Measurements from ENCODE around the gene RCOR2.
A peak's percentile ranks its signal among the peaks of the same experiment; 100 is the strongest.
"Not testable (repeated sequence)": the region's sequence is repeated elsewhere in the genome, so short reads cannot be mapped to it uniquely, and the experiment has no call there.

Gene RCOR2

GRCh38 chr11:63876616-63877015 is 40.3 kb downstream of the RCOR2 start:
- DNase-seq: no peak

DNA sequence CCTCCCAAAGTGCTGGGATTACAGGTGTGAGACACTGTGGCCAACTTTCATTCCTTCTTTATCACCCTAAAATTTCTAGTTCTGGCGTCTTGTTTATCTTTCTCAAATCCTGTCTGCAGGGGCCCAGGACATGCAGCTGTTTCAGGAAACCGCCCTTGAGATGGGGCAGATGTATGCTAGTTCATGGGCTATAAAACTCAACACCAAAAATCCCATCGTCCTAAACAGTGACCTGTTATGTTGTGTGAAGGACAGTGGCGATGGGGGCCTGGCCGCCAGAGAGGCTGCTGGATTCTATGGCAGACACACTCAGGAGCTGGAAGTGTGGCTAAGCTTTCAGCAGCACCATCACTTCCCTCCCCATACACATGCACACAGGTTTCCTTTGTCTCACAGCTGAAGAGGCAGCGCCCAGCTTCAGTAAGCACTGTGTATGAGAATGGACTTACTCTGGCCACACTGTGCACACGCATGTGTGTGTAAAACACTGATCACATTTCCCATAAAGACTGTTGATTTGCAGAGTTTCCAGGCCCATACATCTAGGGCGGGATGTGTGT is 41.4 kb downstream of the RCOR2 start:
- DNase-seq: no peak

- DNase-seq: no peak
Measured at GRCh38 chr11:63874511-63874910, 42.5 kb downstream of the RCOR2 start.

- DNase-seq: peak in 1 of 2 donors; percentile 50
Measured at GRCh38 chr11:63873311-63873710, 43.7 kb downstream of the RCOR2 start.

- DNase-seq: no peak
Measured at GRCh38 chr11:63872800-63873197, 44.2 kb downstream of the RCOR2 start.

DNA sequence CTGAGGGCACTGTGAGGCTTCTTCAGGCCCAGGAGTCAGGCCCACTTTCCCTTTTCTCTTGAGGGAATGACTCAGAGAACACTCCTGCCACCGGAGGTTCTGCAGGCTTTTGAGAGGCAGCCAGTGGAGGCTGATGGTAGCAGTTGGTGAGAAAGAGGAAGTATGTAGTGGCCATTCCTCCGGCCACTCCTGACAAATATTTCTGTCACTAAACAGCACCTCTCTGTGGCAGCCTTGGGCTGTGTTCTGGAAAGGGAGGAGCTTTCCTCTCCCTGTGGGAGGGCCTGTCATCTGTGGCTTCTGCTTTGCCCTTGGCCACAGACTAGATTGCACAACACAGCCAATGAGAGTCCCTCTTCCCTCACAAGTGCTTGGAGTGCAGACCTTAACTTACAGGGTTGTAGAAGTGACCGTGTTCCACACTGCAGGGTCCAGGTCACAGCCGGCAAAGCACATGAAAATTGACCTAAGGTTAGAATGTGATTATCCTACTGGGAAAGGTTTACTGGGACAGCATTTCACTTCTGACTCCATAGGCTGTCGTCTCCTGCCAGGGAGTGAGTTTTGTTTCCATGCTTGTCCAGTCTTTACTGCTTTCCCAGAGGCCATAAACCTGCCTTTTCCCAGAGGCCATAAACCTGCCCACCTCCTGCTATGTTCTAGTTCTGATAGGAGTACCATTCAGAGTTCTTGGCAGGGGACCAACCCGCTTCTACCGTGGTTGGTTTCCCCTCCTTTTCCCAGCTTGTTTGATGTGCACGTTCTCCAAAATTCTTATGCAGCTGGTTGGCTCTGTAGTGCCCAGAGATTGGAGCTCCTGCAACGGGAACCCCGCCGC is 44.8 kb downstream of the RCOR2 start:
- DNase-seq: peak; percentile 93 to 99

DNA sequence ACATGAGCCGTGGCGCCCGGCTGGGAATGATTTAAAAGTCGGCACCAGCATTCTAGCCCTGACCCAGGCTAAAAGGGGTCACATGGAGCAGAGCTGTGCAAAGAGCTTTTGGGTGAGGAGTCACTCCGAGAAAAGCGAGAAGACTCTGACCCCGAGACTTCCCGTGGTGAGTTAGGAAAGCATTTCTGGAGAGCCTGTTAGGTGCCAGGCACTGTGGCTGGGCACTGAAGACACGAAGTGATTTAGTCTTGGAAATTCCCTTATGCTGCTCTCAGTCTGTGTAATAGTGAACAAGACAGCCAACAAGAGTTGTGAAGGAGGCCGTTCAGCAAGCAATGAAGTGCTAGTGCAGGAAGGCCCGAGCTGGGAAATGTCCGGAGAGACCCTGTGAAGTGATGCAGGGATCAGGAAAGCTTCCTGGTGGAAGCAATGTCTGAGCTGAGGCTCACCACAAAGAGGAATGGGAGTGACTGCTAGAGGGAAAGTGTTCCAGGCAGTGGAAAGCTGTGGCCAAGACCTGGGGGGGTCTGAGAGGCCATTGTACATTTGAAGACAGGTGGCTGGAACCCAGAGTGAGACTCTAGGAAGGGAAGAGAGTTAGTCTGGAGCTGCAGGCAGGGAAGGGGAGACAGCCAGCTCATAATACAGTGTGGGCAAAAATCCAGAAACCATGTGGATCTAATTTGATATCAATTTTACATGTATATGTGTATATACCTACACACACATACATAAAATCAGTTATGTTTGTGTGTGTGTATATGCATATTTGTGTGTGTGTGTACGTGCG is 46.4 kb downstream of the RCOR2 start:
- peak; percentile 51 to 68 for DNase-seq

DNA sequence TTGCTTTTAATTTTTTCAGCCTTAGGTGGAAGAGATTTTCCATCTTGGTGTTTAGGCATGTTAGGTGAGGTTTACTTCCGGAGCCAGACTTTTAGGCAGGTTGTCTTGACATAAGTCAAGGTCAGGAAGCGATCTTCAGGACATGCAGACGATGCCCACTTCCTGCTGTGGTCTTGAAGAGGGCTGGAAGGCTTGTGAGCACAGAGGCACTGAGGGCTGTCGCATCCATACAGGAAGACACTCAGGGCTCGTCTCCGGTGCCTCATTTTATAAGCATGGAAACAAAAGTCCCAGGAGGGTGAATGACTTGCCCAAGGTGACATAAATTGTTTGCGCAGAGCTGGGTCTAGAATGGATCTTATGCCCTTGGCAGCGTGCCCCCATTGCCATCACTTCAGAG is 47.3 kb downstream of the RCOR2 start:
- no peak for DNase-seq

DNA sequence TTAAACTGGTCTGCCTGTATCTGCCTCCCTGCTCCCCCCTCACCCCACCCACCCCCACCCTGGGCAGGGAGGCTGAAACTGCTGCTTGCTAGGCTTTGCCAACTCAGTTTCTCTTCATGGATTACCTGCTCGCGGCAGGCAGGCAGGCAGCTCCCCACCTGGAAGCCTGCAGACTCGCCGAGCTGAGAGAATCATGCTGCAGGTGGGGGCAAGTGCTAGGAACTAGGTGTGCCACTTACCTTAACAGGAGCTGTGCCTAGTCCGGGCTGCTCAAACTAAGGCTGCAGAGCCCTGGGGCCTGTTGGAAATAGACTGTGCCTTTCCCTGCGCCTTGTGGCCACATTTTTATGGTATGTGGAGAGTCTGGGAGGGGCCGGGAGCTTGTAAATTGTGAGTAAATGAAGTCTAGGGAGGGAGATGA is 47.8 kb downstream of the RCOR2 start:
- no peak for DNase-seq

- no peak for DNase-seq
Measured at GRCh38 chr11:63868399-63869064, 48.4 kb downstream of the RCOR2 start.

DNA sequence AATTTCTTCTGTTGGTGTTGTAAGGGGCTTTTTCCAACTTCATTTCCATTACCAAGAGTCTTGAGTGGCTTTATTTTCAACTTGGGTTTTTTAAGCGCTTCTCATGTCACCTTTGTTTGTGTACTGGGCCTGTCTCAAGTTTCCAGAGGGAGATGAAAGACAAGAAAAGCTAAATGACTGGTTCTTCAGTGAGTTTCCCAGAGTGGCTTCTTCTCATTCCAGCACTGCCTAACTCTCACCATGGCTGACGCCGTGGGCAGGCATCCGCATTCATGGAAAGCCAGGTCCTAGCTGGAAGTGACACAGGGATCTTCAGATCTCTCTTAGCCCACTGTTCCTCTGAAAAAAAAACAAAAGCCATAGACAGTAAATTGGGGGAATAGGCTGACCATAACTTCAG is 49.5 kb downstream of the RCOR2 start:
- no peak for DNase-seq

DNA sequence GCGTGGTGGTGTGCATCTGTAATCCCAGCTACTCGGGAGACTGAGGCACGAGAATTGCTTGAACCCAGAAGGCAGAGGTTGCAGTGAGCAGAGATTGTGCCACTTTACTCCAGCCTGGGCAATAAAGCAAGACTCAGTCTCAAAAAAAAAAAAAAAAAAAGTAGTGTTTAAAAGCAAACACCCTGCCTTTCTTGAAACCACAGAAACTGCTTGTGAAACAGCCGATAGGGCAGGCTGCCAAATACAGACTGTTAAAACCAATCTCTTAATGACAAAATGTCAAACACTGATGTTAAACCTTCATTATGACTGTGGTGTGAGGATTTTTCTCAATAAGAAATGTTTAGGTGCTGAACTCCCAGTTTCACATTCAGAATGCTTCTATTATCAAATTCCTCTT is 50.8 kb downstream of the RCOR2 start:
- peak in 1 of 2 donors; percentile 53 for DNase-seq

- not testable (repeated sequence) for DNase-seq
Measured at GRCh38 chr11:63863620-63864019, 53.3 kb downstream of the RCOR2 start.

GRCh38 chr11:63862923-63863322 is 54.0 kb downstream of the RCOR2 start:
- no peak for DNase-seq
